Fibroblast of the aortic adventitia (primary cell): ENCODE results near the gene ITPK1. TPM values are rescaled to one million over a fixed set of nuclear protein-coding genes. Genes with fewer than 3 reads are reported as not detected.
A peak's percentile ranks its signal among the peaks of the same experiment; 100 is the strongest.

Experiments used
- DNase-seq: peaks from one replicate; pipeline ENCODE4 v3.0.0-alpha.2; 2010; ENCODE audit warnings: low read depth
- H3K4me3 ChIP-seq: 2 replicates; pipeline ENCODE4 v1.5.1; 2011; ENCODE audit warnings: low read depth, mild to moderate bottlenecking, control low read depth, low read length, moderate library complexity
- total RNA-seq: library from RNA; depleted of rRNA; stranded (reverse); fragments of >200 nt; gene quantifications from 2 replicates; pipeline ENCODE4 v1.2.3, GENCODE V29; 2012; ENCODE audit warnings: low replicate concordance
- TF ChIP-seq, protein P1 (sequence below): IDR thresholded peaks from 2 replicates; pipeline ENCODE4 v1.5.1; 2011; ENCODE audit warnings: mild to moderate bottlenecking, low read length, control low read depth, inconsistent platforms; ENCODE audit not compliant: insufficient read depth

Gene ITPK1
- total RNA-seq, 1 donor, result 20.1 TPM

DNA sequence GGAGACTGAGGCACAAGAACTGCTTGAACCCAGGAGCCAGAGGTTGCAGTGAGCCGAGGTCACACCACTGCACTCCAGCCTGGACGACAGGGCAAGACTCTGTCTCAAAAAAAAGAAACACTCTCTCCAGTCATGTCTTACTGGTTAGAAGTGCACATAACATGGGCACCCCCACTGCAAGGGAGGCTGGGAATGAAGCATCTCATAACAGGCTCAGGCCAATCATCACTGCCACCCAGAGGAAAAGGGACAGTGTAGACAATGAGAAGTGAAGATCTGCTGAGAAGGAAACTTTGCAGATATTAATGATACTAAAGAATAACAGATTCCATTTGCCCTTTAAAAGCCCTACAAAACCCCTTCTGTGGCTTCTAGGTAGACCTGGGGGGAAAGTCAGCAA, 66.9 kb downstream of the ITPK1 start:
- no peak for DNase-seq
- TF ChIP-seq, protein P1, sequence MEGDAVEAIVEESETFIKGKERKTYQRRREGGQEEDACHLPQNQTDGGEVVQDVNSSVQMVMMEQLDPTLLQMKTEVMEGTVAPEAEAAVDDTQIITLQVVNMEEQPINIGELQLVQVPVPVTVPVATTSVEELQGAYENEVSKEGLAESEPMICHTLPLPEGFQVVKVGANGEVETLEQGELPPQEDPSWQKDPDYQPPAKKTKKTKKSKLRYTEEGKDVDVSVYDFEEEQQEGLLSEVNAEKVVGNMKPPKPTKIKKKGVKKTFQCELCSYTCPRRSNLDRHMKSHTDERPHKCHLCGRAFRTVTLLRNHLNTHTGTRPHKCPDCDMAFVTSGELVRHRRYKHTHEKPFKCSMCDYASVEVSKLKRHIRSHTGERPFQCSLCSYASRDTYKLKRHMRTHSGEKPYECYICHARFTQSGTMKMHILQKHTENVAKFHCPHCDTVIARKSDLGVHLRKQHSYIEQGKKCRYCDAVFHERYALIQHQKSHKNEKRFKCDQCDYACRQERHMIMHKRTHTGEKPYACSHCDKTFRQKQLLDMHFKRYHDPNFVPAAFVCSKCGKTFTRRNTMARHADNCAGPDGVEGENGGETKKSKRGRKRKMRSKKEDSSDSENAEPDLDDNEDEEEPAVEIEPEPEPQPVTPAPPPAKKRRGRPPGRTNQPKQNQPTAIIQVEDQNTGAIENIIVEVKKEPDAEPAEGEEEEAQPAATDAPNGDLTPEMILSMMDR, result no peak
- no peak overlapping the region for H3K4me3 ChIP-seq

DNA sequence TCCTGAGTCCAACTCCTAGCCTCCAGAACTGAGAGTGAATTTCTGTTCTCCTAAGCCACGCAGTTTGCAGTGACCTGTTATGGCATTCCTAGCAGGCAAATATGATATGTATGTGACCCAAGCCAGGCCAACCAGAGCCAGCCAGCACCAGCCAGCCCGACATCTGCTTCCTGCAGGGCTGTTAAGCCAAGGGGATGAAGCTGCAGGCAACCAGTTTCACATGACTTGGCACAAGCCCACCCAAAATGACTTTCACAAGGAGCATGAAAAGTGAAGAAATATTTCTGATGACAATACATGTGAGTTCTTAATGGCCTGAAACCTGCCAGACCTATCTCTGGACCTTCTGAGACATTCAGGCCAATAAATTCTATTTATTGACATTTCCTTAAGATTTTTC, 68.1 kb downstream of the ITPK1 start:
- no peak overlapping the region for H3K4me3 ChIP-seq
- peak; percentile 54 for DNase-seq
- TF ChIP-seq, protein P1, result no peak

DNA sequence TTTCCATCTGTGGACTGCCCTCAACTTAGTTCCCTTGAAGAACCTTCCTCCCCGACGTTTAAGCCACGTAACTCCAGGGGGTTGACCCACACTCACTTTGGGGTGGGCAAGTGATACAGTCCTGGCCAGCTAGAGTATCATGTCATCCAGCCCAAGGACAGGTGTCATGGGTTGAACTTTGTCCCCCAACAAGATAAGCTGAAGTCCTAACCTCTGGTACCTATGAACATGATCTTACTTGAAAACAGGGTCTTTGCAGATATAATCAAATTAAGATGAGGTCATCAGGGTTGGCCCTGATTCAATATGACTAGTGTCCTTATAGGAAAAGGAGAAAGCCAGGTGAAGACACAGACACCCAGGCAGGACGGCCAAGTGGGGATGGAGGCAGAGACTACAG, 68.6 kb downstream of the ITPK1 start:
- DNase-seq, result no peak
- TF ChIP-seq, protein P1, result no peak
- H3K4me3 ChIP-seq, result no peak overlapping the region

- H3K4me3 ChIP-seq, result no peak overlapping the region
- DNase-seq, result no peak
- TF ChIP-seq, protein P1, result no peak
These were observed 69.0 kb downstream of the ITPK1 start for GRCh38 chr14:93046705-93047050.

DNA sequence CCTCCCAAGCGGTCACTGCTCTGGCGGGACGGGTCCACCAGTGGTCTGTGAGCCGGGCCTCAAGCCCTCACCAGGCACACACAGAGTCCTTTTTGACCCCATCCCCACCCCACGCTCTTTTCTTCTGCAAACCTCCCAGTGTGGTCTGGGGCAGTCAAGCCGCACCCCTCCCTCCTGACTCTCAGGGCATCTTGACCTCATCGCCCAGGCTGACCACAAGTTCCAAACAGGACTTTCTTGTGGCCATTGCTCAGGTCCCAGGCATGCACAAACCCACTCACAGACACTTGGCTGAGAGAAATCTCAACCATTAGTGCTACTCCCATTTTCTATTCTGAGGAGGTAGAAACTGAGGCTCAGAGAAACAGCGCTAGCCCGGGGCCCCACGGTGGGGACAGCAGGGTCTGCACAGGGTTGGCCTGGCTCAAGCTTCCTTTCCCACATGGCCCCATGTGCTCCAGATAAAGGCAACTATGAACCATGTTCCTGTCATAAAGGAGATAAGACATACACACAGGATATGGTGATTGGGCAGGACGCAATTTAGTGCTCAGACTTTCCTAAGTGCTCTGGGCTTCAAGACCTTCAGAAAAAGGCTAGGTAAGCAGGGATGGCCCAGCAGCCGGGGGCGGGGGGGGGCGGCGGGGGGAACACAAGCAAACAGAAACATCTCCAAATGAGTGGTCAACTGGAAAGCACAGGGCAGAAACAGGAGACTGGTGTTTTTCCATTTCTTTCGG, 69.6 kb downstream of the ITPK1 start:
- H3K4me3 ChIP-seq, result no peak overlapping the region
- TF ChIP-seq, protein P1, result no peak
- DNase-seq, result peak; percentile 76

GRCh38 chr14:93045211-93045674, 70.5 kb downstream of the ITPK1 start:
- TF ChIP-seq, protein P1, result no peak
- no peak overlapping the region for H3K4me3 ChIP-seq
- DNase-seq, result no peak

DNA sequence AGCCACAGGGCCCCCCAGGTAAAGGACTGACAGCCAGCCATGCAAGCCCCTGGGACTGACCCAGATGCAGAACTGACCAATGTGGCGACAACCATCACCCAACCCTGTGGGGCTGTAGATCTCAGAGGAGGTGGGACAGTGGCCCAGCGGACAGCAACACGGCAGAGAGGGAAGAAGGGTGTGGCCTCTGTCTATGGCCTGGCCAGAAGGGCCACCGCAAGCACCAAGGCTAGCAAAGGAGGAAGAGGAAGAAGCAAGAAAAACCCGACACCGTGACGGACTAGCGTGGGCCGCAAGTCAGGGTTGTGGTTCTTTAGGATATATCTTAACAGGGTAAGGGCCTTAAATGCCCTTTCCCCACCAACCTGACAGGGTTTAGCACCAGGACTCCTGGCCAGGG, 71.2 kb downstream of the ITPK1 start:
- no peak overlapping the region for H3K4me3 ChIP-seq
- DNase-seq, result no peak
- TF ChIP-seq, protein P1, result no peak
